GM23338 (cell line): Measurements from ENCODE around the gene ACYP2. TPM values are rescaled to one million over a fixed set of nuclear protein-coding genes. Genes with fewer than 3 reads are reported as not detected.

Experiments used
- ATAC-seq: fragments of 200-7000 bp; cut with Tn5 transposase; 3 replicates; pipeline ENCODE4 v1.9.1; 2020
- DNase-seq: peaks from one replicate; pipeline ENCODE4 v3.0.0-alpha.2; 2015; ENCODE audit warnings: low spot score
- H2AFZ ChIP-seq: fragments of 200-600 bp; sonication (generic); 2 replicates; pipeline ENCODE4 v1.8.0; 2016; ENCODE audit warnings: antibody characterized with exemption, mild to moderate bottlenecking, moderate library complexity
- H3F3A ChIP-seq: fragments of 200-600 bp; sonication (generic); replicated peaks from 2 replicates; pipeline ENCODE4 v1.8.0; 2017; ENCODE audit warnings: antibody characterized with exemption, mixed run types, low read depth
- H3K27ac ChIP-seq: fragments of 200-600 bp; sonication (generic); 2 replicates; pipeline ENCODE4 v1.6.1; 2016; ENCODE audit warnings: low read depth
- H3K27me3 ChIP-seq: fragments of 200-600 bp; sonication (generic); 2 replicates; pipeline ENCODE4 v1.8.0; 2016; ENCODE audit warnings: mild to moderate bottlenecking, mixed run types, moderate library complexity; ENCODE audit not compliant: insufficient read depth
- H3K36me3 ChIP-seq: fragments of 200-600 bp; sonication (generic); 2 replicates; pipeline ENCODE4 v1.8.0; 2016; ENCODE audit warnings: mild to moderate bottlenecking; ENCODE audit not compliant: insufficient read depth
- H3K4me1 ChIP-seq: fragments of 200-600 bp; sonication (generic); 2 replicates; pipeline ENCODE4 v1.8.0; 2016; ENCODE audit warnings: mild to moderate bottlenecking, moderate library complexity; ENCODE audit not compliant: insufficient read depth
- H3K4me2 ChIP-seq: fragments of 200-600 bp; sonication (generic); 2 replicates; pipeline ENCODE4 v1.7.1; 2017; ENCODE audit warnings: mixed run types
- H3K4me3 ChIP-seq: fragments of 200-600 bp; sonication (generic); 2 replicates; pipeline ENCODE4 v1.6.1; 2016; ENCODE audit warnings: mixed run types
- H3K79me2 ChIP-seq: fragments of 200-600 bp; sonication (generic); replicated peaks from 2 replicates; pipeline ENCODE4 v1.8.0; 2017; ENCODE audit warnings: mild to moderate bottlenecking; ENCODE audit not compliant: insufficient read depth
- H3K9me2 ChIP-seq: fragments of 200-600 bp; sonication (generic); 2 replicates; pipeline ENCODE4 v1.8.0; 2017; ENCODE audit not compliant: insufficient read depth
- H4K20me1 ChIP-seq: fragments of 200-600 bp; sonication (generic); replicated peaks from 2 replicates; pipeline ENCODE4 v1.8.0; 2017; ENCODE audit warnings: mild to moderate bottlenecking; ENCODE audit not compliant: insufficient read depth
- H3K27ac Mint-ChIP-seq: 2 replicates; pipeline ENCODE4 v1.8.0; 2020; ENCODE audit warnings: inconsistent platforms, mild to moderate bottlenecking, moderate library complexity, mixed read lengths
- H3K27me3 Mint-ChIP-seq: 3 replicates; pipeline ENCODE4 v1.8.0; 2022; ENCODE audit warnings: low read depth, mild to moderate bottlenecking, moderate library complexity, mixed read lengths, inconsistent platforms; ENCODE audit not compliant: insufficient read depth, poor library complexity
- H3K36me3 Mint-ChIP-seq: 3 replicates; pipeline ENCODE4 v1.8.0; 2021; ENCODE audit warnings: low read depth, mild to moderate bottlenecking, inconsistent platforms, moderate library complexity, mixed read lengths
- H3K4me1 Mint-ChIP-seq: 3 replicates; pipeline ENCODE4 v1.8.0; 2020; ENCODE audit warnings: mild to moderate bottlenecking, inconsistent platforms, mixed read lengths
- H3K4me3 Mint-ChIP-seq: 3 replicates; pipeline ENCODE4 v1.8.0; 2021; ENCODE audit warnings: moderate library complexity, mild to moderate bottlenecking, inconsistent platforms, mixed read lengths
- H3K9me3 Mint-ChIP-seq: 3 replicates; pipeline ENCODE4 v1.8.0; 2020; ENCODE audit warnings: moderate library complexity, mild to moderate bottlenecking, inconsistent platforms, mixed read lengths
- CREB1 ChIP-seq: fragments of 250-450 bp; sonication (Bioruptor Pico); IDR thresholded peaks from 2 replicates; pipeline ENCODE4 v1.5.0; 2020; ENCODE audit warnings: low read depth, mild to moderate bottlenecking, moderate library complexity
- CTCF ChIP-seq, 2 experiments: fragments of 200-600 bp in 1 of 2; sonication (generic) in 1 of 2; conservative IDR thresholded peaks; 2 replicates each; pipeline versions ENCODE4 v1.5.1 to v1.6.1; 2016 to 2017; ENCODE audit warnings: antibody characterized with exemption in 2 of 2, low read depth in 2 of 2, mild to moderate bottlenecking in 2 of 2, moderate library complexity in 1 of 2
- ETS1 ChIP-seq: IDR thresholded peaks from 2 replicates; pipeline ENCODE4 v1.6.1; 2016; ENCODE audit warnings: antibody characterized with exemption
- EZH2 ChIP-seq: fragments of 200-600 bp; sonication (generic); IDR thresholded peaks from one replicate; pipeline ENCODE4 v1.8.0; 2017; ENCODE audit warnings: antibody characterized with exemption, mild to moderate bottlenecking, low read depth; ENCODE audit not compliant: unreplicated experiment
- EZH2phosphoT487 ChIP-seq: fragments of 200-600 bp; sonication (generic); IDR thresholded peaks from one replicate; pipeline ENCODE4 v1.8.1; 2018; ENCODE audit warnings: antibody characterized with exemption; ENCODE audit not compliant: unreplicated experiment
- JUNB ChIP-seq: IDR thresholded peaks from one replicate; pipeline ENCODE4 v1.6.1; 2016; ENCODE audit warnings: antibody characterized with exemption; ENCODE audit not compliant: unreplicated experiment
- NANOG ChIP-seq: IDR thresholded peaks from 2 replicates; pipeline ENCODE4 v1.6.1; 2016; ENCODE audit warnings: antibody characterized with exemption, borderline replicate concordance
- POLR2AphosphoS5 ChIP-seq: IDR thresholded peaks from 2 replicates; pipeline ENCODE4 v1.6.1; 2016; ENCODE audit warnings: antibody characterized with exemption, low read depth
- REST ChIP-seq: IDR thresholded peaks from one replicate; pipeline ENCODE4 v1.6.1; 2018; ENCODE audit warnings: antibody characterized with exemption; ENCODE audit not compliant: unreplicated experiment
- STAT1 ChIP-seq: IDR thresholded peaks from one replicate; pipeline ENCODE4 v1.6.1; 2016; ENCODE audit warnings: antibody characterized with exemption; ENCODE audit not compliant: unreplicated experiment
- ZNF114 ChIP-seq: fragments of 250-450 bp; sonication (Bioruptor Pico); IDR thresholded peaks from 2 replicates; pipeline ENCODE4 v1.5.0; 2020; ENCODE audit warnings: mild to moderate bottlenecking, moderate library complexity
- ZNF331 ChIP-seq: fragments of 250-450 bp; sonication (Bioruptor Pico); IDR thresholded peaks from 2 replicates; pipeline ENCODE4 v1.5.0; 2020; ENCODE audit warnings: low read depth, mild to moderate bottlenecking, moderate library complexity
- ZNF462 ChIP-seq: fragments of 250-450 bp; sonication (Bioruptor Pico); IDR thresholded peaks from 2 replicates; pipeline ENCODE4 v1.5.0; 2020; ENCODE audit warnings: mild to moderate bottlenecking, moderate library complexity
- polyA plus RNA-seq: library from polyadenylated mRNA; unstranded; fragments of >200 nt; fragmentation: Nextera tagmentation; extraction: Ambion mirVana; gene quantifications from 2 replicates; pipeline ENCODE4 v1.2.1, GENCODE V29; 2016
- total RNA-seq: library from RNA; depleted of rRNA; stranded (reverse); fragments of >200 nt; shearing (Covaris generic); gene quantifications from 2 replicates; pipeline ENCODE4 v1.2.3, GENCODE V29; 2014

The ACYP2 gene
- total and polyA plus RNA-seq, 2 experiments from 2014 or later, result 2.3 to 15.5 TPM

GRCh38 chr2:54284826-54285225 lies 169.4 kb downstream of the ACYP2 start:
- H3K4me1 ChIP-seq, result peaks cover 18% of the 10 kb centered on the region
- H3F3A ChIP-seq, result no peaks in the 10 kb centered on the region
- H3K27me3 ChIP-seq, result peaks cover 19% of the 10 kb centered on the region
- H3K36me3 ChIP-seq, result no peaks in the 10 kb centered on the region
- no peak overlapping the region for H3K4me3 Mint-ChIP-seq
- TF ChIP-seq ZNF331 (CRISPR knock-in tag) (no peak), STAT1 (no peak), JUNB (no peak), NANOG (no peak), EZH2phosphoT487 (no peak), ZNF114 (CRISPR knock-in tag) (no peak), POLR2AphosphoS5 (no peak), CTCF (conservative IDR thresholded peaks at IDR 0.05; ENCODE audit: low read depth in 2 of 2) (no peak), ETS1 (no peak), ZNF462 (CRISPR knock-in tag) (no peak), CREB1 (CRISPR knock-in tag) (no peak), EZH2 (no peak), REST (no peak)
- ATAC-seq (no peak), DNase-seq (no peak)
- H3K36me3 Mint-ChIP-seq, result no peaks in the 10 kb centered on the region
- no peak overlapping the region for H3K4me2 ChIP-seq
- H4K20me1 ChIP-seq, result peaks cover 2% of the 10 kb centered on the region; the same call in 1 of the 2 replicates
- H3K27me3 Mint-ChIP-seq, result peaks cover 8% of the 10 kb centered on the region
- no peak overlapping the region for H3K27ac Mint-ChIP-seq
- no peak overlapping the region for H3K27ac ChIP-seq
- H3K4me3 ChIP-seq, result no peak overlapping the region
- H3K9me3 Mint-ChIP-seq, result no peaks in the 10 kb centered on the region
- peaks cover 17% of the 10 kb centered on the region; the same call in 2 of the 3 replicates for H3K4me1 Mint-ChIP-seq
- H3K9me2 ChIP-seq, result no peaks in the 10 kb centered on the region
- H2AFZ ChIP-seq, result no peak overlapping the region
- H3K79me2 ChIP-seq, result no peaks in the 10 kb centered on the region
